Stromal cell of bone marrow (primary cell): ENCODE data around the gene CCIN.
"Not testable (repeated sequence)": the region's sequence is repeated elsewhere in the genome, so short reads cannot be mapped to it uniquely, and the experiment has no call there.

Source experiments
- DNase-seq: peaks from one replicate; pipeline ENCODE4 v3.0.0-alpha.2; 2012; ENCODE audit warnings: low read depth

Gene CCIN

DNA sequence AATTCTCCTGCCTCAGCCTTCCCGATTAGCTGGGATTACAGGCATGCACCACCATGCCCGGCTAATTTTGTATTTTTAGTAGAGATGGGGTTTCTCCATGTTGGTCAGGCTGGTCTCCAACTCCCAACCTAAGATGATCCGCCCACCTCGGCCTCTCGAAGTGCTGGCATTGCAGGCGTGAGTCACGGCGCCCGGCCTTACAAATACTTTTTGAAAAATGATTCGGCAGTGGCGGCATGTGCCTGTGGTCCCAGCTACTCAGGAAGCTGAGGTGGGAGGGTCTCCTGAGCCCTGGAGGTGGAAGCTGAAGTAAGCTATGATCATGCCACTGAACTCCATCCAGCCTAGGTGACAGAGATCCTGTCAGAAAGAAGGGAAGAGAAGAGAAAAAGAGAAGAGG is 9.1 kb upstream of the CCIN start:
- not testable (repeated sequence) for DNase-seq

DNA sequence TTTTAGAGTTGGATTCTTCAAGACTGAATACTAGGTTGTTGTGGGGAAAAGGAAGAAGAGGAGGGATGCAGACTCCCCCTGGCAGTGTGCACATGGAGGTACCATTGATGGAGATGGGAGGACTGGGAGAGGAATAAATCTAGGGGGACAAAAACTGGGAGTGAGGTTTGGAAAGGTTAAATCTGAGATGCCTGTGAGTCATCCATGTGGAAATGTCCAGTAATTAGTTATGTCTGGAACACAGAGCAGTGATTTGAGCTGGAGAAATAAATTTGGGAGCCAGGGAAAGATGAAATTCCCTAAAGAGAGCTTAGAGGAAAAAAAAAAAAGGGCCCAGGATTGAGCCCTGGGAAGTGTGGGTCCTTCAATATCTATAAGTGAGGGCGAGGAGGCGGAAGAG is 8.0 kb upstream of the CCIN start:
- DNase-seq = no peak

DNA sequence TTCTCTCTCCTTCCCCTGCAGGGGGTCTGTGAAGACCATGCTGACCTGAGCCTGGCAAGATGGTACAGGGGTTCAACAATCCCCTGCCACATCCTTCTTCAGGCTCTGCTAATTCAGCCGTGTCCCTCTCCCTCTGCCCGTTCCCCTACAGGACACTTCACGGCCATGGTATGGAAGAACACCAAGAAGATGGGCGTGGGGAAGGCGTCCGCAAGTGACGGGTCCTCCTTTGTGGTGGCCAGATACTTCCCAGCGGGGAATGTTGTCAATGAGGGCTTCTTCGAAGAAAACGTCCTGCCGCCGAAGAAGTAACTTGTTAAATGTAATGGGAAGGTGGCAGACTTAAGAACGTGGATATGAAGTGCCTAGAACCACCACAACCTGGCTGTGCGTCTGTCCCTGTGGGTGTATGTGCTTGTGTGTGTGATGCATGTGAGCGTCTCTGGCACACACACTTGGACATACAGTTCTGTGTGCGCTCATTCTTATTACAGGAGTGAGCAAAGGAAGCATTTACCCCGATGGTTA is 6.9 kb upstream of the CCIN start:
- DNase-seq = no peak

DNA sequence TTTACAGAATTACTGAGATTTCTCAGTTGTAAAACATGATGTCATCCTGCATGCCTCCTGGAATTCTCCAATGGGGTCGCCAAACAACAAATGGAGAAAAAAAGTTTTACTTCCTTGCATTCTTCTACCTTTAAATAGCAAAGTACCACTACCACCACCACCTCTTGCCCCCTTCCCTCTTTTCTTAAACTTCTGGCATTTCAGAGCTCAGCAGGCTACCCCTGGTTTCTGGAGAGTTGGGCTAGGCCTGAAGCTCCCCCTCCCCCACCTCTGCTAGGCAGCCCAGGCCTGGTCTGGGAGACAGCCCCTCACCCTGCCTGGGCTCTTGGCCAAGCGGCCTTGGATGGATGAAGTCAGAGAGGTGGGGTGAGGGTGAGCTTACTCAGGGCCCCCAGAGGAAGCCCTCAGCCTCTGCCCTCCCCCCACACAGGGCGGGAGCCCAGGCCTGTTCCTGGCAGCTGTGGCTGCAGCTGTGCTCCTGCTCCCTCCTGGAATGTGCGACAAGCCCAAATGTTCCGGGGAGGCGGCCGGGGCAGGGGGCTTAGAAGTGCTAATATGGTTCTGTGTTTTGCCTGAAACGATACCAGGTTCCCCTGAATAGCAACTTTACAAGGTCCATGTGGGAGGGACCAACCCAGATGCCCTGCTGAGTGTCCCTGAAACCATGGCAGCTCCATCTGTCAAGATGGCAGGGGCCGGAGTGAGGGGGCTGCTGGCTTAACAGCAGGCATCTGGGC is 6.0 kb upstream of the CCIN start:
- no peak for DNase-seq

DNA sequence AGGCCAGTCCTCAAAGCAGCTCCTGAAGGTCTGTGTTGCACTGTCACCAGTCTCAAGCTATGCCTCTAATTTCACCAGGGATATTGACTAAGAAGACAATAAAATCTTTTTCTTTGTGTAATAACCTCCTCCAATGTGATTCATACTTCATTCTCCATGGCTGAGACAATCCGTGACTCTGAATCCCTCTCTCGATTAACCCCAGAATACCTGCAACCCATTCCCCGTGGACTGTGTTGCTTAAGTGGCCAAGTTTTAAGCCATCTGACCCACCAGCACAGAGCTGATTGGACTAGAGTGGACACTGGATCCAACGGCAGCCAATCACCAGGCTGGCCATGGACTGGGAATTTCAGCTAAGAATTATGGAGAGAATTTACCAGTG is 5.4 kb upstream of the CCIN start:
- DNase-seq = peak; percentile 54

DNA sequence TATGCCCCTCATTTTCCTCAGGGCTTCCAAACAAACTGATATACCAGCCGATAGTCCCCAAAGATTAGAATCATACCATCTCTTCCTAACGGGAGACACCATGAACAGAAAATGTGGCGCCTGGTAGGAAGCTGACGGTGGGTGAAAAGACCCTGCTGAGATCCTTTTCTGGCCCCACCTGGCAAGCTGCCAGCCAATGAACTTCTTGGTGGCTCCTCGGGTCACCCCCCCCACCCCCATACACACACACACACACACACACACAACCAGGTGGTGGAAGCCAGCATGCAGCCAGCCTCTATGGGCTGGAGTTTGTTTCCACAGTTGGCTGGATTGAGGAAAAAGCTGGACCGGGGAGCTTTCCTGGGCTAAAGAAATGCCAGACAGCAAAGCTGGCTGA is 4.8 kb upstream of the CCIN start:
- DNase-seq = no peak

DNA sequence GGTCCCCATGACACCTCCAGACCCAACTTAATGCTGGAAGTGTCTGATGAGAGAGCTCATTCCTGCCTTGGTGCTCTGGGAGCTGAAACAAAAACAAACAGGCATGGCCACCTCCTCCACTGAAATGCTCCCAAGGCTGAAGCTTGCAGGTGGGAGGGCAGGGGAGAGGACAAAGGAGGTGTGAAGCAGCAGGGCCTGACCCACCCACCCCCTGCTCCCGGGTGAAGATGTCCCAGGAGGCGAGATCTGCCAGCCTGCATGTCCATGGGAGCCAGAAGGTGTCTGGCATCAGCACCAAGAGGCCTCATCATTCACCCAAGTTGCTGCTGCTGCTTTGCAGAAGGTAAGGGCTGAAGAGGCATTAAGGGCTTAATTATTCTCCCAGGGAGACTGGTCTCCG is 4.2 kb upstream of the CCIN start:
- no peak for DNase-seq

DNA sequence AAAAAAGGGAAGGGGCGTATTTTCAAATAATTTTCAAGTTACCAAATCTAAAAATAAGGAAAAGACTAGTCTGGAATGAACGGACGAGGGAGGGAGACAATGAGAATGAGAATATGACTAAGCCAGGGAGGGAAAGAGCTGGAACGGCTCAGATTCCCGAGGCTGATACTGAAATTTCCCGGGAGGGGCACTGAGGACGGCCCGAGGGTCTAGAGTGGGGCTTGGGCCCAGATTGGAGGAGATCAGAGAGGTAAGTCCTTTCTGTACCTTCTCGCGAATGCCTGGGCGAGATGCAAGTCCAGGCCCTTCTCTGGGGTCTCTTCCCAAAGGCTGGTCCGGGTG is 3.4 kb upstream of the CCIN start:
- DNase-seq = no peak

DNA sequence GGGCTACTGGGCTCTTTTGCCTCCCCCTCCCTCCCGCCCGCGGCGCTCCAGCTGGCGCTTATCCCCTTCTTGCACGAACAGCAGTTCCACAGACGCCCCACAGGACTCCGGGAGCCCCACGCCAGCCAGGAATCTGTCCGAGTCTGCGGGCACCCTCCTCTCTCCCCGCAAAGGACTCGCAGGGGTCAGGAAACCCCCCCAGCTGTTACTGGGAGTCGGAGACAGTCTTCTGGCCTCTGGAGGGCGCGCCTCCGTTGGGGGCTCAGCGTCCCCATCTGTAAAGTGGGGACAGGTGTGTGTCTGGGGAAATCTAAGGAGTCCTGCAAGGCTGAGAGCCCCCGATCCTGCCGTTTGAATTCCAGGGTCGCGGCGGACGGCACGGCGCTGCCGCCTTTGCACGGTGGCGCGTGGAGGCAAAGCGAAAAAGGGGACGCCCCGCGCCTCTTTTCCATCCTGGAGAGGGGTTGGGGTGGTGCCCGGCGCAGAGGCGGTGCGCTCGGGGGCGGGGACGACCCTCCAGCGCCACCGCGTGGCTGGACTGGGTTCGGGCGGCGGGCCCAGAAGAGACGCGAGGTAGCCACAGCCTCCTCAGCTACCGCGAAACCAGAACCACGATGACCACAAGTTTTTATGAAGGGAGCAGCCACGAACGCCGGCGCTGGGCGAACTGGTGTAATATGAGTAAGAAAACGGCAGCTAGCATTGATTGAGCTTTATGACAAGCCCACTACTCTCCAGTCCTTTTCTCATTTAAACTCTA is 2.8 kb upstream of the CCIN start:
- peak; percentile 67 for DNase-seq

DNA sequence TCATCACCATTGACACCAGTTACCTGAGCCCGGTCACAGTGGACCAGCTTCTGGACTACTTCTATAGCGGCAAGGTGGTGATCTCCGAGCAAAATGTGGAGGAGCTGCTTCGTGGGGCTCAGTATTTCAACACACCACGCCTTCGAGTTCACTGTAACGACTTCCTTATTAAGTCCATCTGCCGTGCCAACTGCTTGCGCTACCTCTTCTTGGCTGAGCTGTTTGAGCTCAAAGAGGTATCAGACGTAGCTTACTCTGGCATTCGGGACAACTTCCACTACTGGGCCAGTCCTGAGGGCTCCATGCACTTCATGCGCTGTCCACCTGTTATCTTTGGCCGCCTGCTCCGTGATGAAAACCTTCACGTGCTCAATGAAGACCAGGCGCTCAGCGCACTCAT is 520 bp downstream of the CCIN start:
- DNase-seq = no peak

DNA sequence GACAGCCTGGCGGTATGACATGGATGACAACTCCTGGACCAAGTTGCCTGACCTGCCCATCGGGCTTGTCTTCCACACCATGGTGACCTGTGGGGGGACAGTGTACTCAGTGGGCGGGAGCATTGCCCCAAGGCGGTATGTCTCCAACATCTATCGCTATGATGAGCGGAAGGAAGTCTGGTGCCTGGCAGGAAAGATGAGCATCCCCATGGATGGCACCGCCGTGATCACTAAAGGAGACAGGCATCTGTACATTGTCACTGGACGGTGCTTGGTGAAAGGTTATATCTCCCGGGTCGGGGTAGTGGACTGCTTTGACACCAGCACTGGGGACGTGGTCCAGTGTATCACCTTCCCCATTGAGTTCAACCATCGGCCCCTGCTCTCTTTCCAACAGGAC is 1.3 kb downstream of the CCIN start:
- no peak for DNase-seq

DNA sequence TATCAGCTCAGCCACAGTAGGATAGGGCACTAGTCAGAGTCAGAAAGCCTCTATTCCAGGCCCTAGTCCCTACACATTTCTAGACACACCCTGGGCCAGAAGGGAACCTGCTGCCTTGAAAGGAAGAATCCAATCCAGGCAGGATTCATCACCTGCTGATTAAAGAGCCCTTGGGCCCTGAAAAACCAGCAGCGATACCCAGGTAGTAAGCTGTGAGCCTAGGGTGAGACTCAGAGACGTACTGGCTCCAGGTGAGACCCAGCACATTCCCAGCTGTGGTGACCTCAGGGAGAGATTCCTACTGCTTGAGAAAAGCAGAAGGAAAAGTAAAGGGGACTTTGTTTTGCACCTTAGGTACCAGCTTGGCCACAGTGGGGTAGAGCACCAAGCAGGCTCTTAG is 4.7 kb downstream of the CCIN start:
- no peak for DNase-seq

DNA sequence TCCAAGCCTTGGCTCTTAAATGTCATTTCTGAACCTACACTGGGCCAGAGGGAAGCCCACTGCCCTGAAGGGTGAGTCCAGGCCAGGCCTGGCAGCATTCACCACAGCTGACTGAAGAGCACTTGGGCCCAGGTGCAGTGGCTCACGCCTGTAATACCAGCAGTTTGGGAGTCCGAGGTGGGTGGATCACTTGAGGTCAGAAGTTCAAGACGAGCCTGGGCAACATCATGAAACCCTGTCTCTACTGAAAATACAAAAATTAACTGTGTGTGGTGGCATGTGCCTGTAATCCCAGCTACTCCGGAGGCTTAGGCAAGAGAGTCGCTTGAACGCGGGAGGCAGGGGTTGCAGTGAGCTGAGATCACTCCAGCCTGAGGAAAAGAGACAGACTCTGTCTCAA is 5.1 kb downstream of the CCIN start:
- no peak for DNase-seq

DNA sequence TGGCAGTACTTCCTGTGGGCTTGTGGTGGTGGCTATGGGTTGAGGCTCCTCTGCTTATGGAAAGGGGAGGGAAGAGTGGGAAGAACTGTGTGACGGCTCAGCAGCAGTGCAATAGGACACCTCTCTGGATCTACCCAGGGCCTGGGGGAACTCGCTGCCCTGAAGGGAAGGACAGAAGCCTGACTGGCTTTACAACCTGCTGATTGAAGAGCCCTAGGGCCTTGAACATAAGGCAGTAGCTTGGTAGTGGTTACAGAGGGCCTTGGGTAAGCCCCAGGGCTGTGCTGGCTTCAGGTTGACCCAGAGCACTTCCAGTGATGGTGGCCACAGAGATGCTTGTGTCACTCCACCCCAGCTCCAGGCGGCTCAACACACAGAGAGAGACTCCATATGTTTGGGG is 5.5 kb downstream of the CCIN start:
- no peak for DNase-seq

DNA sequence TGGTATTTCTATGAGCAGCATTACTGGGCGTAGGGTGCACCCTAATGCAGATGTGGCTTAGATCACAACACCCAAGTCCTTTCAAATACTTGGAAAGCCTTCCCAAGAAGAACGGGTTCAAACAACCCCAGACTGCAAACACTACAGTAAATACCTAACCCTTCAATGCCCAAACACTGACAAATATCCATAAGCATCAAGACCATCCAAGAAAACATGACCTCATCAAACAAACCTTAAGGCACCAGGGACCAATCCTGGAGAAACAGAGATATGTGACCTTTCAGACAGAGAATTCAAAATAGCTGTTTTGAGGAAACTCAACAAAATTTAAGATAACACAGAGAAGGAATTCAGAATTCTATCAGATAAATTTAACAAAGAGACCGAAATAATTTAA is 6.0 kb downstream of the CCIN start:
- DNase-seq = not testable (repeated sequence)

DNA sequence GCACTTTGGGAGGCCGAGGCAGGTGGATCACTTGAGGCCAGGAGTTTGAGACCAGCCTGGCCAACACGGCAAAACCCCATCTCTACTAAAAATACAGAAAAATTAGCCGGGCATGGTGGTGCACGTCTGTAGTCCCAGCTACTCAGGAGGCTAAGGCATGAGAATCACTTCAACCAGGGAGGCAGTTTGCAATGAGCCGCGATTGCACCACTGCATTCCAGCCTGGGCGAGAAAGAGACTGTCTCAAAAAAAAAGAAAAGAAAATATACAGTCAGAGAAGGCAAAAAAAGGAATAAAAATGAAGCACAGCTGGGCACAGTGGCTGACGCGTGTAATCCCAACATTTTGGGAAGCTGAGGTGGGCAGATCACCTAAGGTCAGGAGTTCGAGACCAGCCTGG is 7.3 kb downstream of the CCIN start:
- DNase-seq = not testable (repeated sequence)

DNA sequence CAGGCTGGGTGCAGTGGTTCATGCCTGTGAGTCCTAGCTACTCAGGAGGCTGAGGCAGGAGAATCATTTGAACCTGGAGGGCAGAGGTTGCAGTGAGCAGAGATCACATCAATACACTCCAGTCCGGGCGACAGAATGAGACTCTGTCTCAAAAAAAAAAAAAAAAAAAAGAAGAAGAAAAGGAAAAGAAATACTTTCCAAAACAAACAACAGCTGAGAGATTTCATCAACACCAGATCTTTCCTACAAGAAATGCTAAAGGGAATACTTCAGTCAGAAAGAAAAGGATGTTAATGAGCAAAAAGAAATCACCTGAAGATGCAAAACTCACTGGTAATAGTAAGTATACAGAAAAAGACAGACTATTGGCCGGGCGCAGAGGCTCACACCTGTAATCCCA is 8.4 kb downstream of the CCIN start:
- no peak for DNase-seq

DNA sequence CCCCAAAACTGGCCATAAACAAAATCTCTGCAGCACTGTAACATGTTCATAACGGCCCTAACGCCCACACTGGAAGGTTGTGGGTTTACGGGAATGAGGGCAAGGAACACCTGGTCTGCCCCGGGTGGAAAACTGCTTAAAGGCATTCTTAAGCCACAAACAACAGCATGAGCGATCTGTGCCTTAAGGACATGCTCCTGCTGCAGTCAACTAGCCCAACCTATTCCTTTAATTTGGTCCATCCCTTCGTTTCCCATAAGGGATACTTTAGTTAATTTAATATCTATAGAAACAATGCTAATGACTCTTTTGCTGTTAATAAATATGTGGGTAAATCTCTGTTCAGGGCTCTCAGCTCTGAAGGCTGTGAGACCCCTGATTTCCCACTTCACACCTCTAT is 11.1 kb downstream of the CCIN start:
- not testable (repeated sequence) for DNase-seq

DNA sequence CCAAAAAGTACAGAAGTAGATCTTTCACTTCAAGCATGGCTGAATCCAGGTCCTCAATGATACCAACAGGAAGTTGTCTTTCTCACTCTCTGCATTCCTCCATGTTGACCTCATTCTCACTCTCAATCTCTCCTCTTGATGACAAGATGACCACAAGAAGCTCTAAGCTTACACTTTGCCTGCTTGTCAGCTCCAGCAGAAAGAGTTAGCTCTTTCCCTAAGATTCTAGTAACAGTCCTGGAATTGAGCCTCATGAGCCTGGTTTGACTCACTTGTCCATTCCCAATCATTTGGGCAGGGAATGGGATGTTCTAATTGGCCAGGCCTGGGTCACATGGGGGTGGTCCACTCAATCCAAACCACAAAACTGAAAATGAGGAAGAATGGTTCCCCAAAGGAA is 18.2 kb downstream of the CCIN start:
- peak; percentile 96 for DNase-seq

DNA sequence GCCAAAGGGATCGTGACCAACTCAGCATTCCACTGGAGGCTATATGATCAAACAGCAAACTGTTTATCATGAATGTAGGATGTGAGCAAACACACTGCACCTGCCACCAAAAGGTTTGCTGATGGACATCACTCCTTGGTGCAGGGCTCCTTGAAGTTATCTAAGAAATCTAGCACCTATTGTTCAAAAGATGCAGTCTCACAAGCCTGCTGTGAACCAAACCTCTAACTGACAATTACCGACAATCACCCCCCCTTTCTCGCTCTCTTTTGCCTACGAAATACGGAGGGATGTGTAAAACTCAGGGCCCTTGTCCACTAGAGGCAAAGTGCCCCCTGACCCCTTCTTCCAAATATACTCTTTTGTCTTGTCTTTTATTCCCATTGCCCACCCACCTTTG is 19.0 kb downstream of the CCIN start:
- no peak for DNase-seq

DNA sequence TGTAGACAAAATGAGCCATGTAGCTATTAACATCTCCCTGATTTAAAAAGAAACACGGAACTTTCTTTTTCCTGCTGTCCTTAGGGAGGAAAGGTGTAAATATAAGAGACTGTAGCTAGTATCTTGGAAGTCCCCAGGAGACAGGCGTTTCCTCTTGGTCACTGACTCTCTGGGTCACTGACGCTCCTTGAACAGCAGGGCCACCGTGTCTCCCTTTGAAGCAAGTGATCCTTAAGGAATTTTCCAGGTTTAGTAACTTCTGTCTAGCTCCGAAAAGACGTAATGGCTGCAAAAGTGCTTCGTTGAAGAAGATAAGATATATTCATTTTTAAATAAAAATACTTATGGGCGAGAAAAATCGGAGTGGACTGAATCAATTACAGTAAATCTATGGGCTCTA is 20.8 kb downstream of the CCIN start:
- no peak for DNase-seq

DNA sequence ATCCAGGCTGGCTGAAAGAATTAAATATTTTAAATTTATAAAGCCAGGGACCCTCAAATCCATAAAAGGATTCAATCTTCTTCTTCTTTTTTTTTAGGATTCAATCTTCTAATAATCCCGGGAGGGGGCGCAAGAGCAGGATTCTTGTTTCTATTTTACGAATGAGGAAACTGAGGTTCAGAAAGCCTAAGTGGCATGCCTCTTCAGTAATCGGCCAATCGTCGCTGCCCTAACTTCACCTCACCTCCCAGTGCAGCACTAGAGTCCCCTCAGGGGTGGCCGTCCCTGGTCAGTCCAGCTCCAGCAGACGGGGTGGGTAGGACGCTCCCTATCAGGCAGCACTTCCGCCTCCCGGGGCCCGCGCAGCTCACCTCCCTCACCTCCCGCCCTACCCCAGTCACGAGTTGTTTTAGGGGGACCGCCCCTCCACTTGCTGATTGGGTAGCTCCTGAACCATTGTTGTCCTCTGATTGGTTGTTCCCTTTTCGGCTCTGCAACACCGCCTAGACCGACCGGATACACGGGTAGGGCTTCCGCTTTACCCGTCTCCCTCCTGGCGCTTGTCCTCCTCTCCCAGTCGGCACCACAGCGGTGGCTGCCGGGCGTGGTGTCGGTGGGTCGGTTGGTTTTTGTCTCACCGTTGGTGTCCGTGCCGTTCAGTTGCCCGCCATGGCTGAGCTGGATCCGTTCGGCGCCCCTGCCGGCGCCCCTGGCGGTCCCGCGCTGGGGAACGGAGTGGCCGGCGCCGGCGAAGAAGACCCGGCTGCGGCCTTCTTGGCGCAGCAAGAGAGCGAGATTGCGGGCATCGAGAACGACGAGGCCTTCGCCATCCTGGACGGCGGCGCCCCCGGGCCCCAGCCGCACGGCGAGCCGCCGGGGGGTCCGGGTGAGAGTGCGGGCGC is 21.5 kb downstream of the CCIN start, which contains the start of gene CLTA:
Gene CLTA, plus strand, starts transcription at position 534 of the 902 bp plus-strand sequence. Its CDS starts 136 bp downstream, at position 670.
- peak; percentile 98 for DNase-seq

DNA sequence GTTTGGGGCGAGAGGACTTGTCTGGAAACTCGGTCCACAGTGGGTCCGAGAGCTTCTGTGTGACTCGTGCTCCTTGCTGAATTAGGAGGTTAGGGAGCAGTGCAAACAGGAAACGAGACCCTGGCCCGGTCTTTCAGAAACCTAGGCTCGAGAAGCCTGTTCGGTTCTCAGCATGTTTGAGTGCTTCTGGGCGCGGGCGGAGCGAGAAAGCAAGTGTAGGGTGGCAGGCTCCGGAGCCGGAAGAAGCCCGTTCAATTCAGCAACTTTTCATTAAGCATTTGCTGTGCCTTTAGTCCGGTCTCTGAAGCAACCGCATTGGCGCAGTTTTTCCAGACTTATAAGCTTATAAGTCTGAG is 22.1 kb downstream of the CCIN start:
- DNase-seq = no peak
